ENCODE data around the gene TREM1. TPM values are rescaled to one million over a fixed set of nuclear protein-coding genes. Genes with fewer than 3 reads are reported as not detected.

Gene TREM1
- total RNA-seq, 3 donors from 2014 or later, result 0.98 to 2.8 (median 1.3) TPM

- intact Hi-C loops (cut with DNase I; ENCODE audit: low total_unique reads), result no loop called here
- DNase-seq (ENCODE audit: low spot score in 2 of 2), result no peak
- no peaks in the 10 kb centered on the region for H3K9me3 ChIP-seq
Observed at GRCh38 chr6:41239467-41240159, 46.9 kb downstream of the TREM1 start.

DNA sequence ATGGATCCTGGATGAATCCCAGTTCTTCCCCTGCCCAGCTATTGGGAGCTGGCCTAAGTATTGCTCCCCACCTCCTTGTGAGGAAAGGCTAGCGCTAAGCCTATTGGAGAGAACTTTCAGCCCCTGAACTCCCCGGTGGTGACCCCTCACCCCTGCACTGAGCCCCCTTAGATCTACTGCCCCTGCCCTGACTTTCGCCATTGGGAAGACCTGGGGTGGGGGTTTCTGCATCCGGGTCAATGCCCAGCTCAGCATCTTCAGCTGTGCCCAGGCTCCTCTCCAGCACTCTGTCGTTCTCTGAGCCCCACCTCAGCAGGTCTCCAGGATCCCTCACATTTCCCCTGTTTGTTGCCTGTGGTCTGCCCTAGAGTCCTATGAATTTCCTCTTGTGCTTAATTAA lies 49.4 kb downstream of the TREM1 start:
- DNase-seq (ENCODE audit: low spot score in 2 of 2), result no peak
- Histone ChIP-seq H3K27me3 (peaks cover 2 to 17% of the 10 kb centered on the region in 2 donors), H3K4me1 (no peaks in the 10 kb centered on the region), H3K4me3 (no peak overlapping the region), H3K27ac (no peak overlapping the region), H3K9me3 (no peaks in the 10 kb centered on the region), H3K36me3 (no peaks in the 10 kb centered on the region)
- TF ChIP-seq, protein P1, sequence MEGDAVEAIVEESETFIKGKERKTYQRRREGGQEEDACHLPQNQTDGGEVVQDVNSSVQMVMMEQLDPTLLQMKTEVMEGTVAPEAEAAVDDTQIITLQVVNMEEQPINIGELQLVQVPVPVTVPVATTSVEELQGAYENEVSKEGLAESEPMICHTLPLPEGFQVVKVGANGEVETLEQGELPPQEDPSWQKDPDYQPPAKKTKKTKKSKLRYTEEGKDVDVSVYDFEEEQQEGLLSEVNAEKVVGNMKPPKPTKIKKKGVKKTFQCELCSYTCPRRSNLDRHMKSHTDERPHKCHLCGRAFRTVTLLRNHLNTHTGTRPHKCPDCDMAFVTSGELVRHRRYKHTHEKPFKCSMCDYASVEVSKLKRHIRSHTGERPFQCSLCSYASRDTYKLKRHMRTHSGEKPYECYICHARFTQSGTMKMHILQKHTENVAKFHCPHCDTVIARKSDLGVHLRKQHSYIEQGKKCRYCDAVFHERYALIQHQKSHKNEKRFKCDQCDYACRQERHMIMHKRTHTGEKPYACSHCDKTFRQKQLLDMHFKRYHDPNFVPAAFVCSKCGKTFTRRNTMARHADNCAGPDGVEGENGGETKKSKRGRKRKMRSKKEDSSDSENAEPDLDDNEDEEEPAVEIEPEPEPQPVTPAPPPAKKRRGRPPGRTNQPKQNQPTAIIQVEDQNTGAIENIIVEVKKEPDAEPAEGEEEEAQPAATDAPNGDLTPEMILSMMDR (IDR thresholded peaks at IDR 0.05), result no peak
- TF ChIP-seq POLR2AphosphoS5 (IDR thresholded peaks at IDR 0.05) (no peak), POLR2A (IDR thresholded peaks at IDR 0.05) (no peak)
- intact Hi-C loops (cut with DNase I; ENCODE audit: low total_unique reads), result no loop called here

More at GRCh38 chr6:41239467-41240159, 46.9 kb downstream of the TREM1 start:
- H3K4me3 ChIP-seq, result no peak overlapping the region
- H3K27me3 ChIP-seq, result peaks cover 2 to 17% of the 10 kb centered on the region in 2 donors
- no peak overlapping the region for H3K27ac ChIP-seq
- H3K36me3 ChIP-seq, result no peaks in the 10 kb centered on the region
- TF ChIP-seq POLR2A (IDR thresholded peaks at IDR 0.05), result no peak
- no peak for TF ChIP-seq POLR2AphosphoS5 (IDR thresholded peaks at IDR 0.05)
- TF ChIP-seq, protein P1 (IDR thresholded peaks at IDR 0.05), result no peak
- H3K4me1 ChIP-seq, result no peaks in the 10 kb centered on the region

GRCh38 chr6:41236276-41236675 lies 50.2 kb downstream of the TREM1 start:
- peaks cover 2 to 17% of the 10 kb centered on the region in 2 donors for H3K27me3 ChIP-seq
- H3K9me3 ChIP-seq, result no peaks in the 10 kb centered on the region
- no peaks in the 10 kb centered on the region for H3K36me3 ChIP-seq
- H3K4me3 ChIP-seq, result no peak overlapping the region
- intact Hi-C loops (cut with DNase I; ENCODE audit: low total_unique reads), result no loop called here
- no peak overlapping the region for H3K27ac ChIP-seq
- no peaks in the 10 kb centered on the region for H3K4me1 ChIP-seq
- TF ChIP-seq POLR2A (IDR thresholded peaks at IDR 0.05), result no peak
- no peak for TF ChIP-seq POLR2AphosphoS5 (IDR thresholded peaks at IDR 0.05)
- TF ChIP-seq, protein P1 (IDR thresholded peaks at IDR 0.05), result no peak
- no peak for DNase-seq (ENCODE audit: low spot score in 2 of 2)

GRCh38 chr6:41232667-41233066 lies 53.8 kb downstream of the TREM1 start:
- Histone ChIP-seq H3K27me3 (no peaks in the 10 kb centered on the region), H3K4me1 (no peaks in the 10 kb centered on the region), H3K36me3 (no peaks in the 10 kb centered on the region), H3K9me3 (no peaks in the 10 kb centered on the region), H3K4me3 (no peak overlapping the region), H3K27ac (no peak overlapping the region)
- intact Hi-C loops (cut with DNase I; ENCODE audit: low total_unique reads), result no loop called here
- no peak for TF ChIP-seq POLR2A (IDR thresholded peaks at IDR 0.05)
- TF ChIP-seq, protein P1 (IDR thresholded peaks at IDR 0.05), result no peak
- no peak for TF ChIP-seq POLR2AphosphoS5 (IDR thresholded peaks at IDR 0.05)
- DNase-seq (ENCODE audit: low spot score in 2 of 2), result no peak

DNA sequence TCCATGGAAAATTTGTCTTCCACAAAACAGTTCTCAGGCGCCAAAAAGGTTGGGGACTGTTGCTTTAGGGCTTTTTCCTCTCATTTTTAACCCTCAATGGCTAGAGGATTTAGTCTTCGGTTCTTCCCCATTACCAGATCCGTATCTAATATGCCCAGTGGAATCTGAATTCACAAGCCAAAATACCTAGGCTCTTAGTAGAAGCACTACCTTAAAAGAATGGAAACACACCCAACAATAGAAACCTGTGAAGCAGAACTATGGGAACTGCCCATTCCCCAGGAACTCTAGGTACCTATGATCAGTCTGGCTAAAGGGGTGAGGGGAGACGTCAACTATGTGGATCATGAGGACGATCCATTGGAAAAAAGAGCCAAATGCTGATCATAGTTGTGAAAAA lies 55.2 kb downstream of the TREM1 start:
- TF ChIP-seq POLR2AphosphoS5 (IDR thresholded peaks at IDR 0.05), result no peak
- no peak for TF ChIP-seq POLR2A (IDR thresholded peaks at IDR 0.05)
- TF ChIP-seq, protein P1 (IDR thresholded peaks at IDR 0.05), result no peak
- no peaks in the 10 kb centered on the region for H3K4me1 ChIP-seq
- H3K4me3 ChIP-seq, result no peak overlapping the region
- H3K27ac ChIP-seq, result no peak overlapping the region
- H3K27me3 ChIP-seq, result no peaks in the 10 kb centered on the region
- H3K9me3 ChIP-seq, result no peaks in the 10 kb centered on the region
- H3K36me3 ChIP-seq, result no peaks in the 10 kb centered on the region
- intact Hi-C loops (cut with DNase I; ENCODE audit: low total_unique reads), result no loop called here
- DNase-seq (ENCODE audit: low spot score in 2 of 2), result no peak

All from breast epithelium (tissue), 4 donors.